GM19239 (cell line): ENCODE measurements around the gene PIK3R4.

Experiments used
- DNase-seq: peaks from one replicate; pipeline ENCODE4 v3.0.0; 2011; ENCODE audit warnings: low spot score; ENCODE audit not compliant: insufficient read length
- FAIRE-seq: peaks from 2 replicates; lab custom pipeline; 2011; peaks lifted over from hg19 to GRCh38; lab: Jason Lieb, UNC

The PIK3R4 gene

DNA sequence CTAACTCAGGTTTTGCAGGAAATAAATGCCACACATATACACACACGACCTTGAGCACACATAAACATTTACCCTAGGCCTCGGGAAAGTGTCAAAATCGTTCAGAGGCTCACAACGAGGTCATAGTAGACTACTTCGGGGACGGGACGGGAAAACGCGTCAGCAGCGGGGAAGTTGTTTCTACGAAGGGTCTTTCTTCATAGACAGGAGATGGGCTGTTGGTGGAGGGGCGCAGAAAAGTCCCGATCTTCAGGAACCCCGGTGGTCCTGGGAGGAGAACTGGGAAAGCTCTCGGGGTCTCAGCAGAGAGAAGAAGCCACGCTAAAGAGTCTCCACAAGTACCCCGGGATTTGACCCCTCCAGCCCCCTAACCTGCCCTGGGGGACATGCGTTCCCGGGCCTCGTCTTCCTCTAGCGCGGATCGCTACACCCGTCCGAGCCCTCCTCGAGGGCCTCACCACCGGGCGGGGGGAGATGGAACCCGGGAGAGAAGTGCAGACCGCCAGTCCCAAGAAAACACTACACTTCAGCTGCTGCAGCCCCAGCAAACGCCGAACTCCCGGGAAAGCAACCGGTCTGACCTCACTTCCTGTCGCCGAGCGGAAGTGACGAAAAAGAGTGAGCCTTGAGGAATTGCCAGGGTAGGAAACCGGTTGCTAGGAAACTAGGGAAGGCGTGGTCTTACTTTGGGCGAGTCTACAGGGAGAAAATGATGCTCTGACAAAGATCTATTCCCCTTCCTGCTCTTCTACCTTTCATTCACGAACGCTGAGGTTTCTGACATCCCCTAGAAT, at the start of gene PIK3R4:
Gene PIK3R4, minus strand, starts transcription at position 584 of the 794 bp plus-strand sequence. CDS start 1,611 bp downstream, outside the sequence.
- peak; percentile 100 for FAIRE-seq

DNA sequence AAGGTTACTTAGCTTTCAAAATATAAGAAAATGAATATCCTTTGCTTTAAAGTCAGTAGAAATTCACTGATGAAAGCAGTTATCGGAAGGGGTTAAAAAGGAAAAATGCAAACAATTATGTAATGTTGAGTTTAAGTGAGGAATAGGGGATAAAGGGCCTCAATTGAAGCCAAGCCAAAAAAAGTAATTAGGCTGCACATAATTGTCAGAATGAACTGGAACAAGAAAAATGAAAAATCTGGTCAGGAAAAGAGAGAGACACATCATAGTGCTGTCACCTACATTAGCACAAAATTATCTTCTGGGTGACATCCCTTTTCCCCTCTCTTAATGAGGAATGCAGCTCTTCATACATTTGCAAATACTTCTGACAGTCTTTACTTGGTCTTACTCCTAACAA, 48.8 kb upstream of the PIK3R4 start:
- FAIRE-seq (no peak), DNase-seq (no peak)

More for the DNA sequence above, at the start of gene PIK3R4:
- DNase-seq, result peak; percentile 75

DNA sequence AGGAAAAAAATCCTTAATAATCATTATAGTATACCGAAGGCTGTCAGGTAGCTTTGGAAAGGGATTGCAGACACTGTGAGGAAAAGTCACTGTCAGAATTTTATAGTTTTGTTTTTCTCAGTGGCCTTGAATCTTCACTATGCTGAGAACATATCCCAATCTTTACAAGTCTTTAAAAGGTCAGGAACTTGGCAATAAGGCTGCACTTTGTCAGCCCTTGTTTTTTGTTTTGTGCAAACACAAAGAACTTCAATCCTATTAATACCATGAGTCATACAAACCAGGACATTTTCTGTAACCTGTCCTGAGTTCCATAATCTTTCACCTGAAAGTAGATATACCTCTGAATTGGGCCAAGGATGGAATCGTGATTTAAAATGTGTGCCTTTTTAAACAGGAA, 45.6 kb upstream of the PIK3R4 start:
- no peak for FAIRE-seq
- DNase-seq, result no peak

DNA sequence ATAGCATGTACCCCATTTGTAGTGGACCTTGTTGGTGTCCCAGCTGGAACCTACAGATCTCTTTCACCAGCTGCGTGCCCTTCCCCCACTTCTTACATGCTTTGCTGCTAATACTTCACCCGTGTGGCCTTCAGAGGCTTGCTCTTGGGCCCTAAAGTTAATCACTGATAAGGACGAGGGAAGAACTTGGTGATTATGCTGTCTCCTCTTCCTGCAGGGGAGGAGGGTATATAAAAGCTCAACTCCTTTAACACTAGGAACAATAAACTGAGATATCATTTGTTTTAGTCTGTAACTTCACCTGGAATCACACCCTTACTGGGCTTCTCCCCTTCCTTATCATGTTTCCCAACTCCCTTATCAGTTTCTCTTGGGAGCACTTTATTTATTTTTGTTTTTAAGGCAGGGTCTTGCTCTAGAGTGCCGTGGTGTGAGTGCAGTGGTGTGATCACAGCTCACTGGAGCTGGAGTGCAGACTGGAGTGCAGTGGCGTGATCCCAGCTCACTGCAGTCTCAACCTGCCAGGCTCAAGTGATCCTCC, 43.2 kb upstream of the PIK3R4 start:
- no peak for FAIRE-seq

DNA sequence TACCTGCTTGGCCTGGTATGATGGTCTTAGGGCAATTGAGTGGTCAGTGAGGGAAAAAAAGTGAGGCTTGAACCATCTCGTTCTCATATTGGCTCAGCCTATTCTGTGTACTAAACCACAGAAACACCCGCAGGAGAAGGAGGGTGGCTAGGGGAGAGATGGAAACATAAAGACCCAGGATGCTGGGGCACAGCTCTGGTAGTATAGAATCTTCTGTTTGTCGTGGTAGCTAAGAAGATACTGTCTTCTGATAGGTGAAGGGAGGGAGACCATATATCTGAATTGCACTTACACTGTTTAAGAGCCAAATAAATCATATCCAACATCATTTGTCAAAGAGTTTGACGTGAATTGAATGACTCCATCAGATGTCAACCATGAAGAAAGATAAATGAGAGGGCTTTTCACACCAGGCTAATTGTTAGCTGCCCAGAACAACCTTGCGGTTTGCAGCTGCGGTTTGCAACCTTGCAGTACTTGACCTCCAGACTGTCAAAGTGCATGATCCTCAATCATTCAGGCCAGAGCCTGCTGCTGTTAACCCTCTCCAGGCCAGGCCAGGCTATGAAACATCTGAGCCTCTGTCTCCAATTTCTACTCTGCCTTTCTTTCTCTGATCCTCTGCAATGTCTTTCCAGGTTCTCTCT, 40.9 kb upstream of the PIK3R4 start:
- no peak for DNase-seq
- no peak for FAIRE-seq

More for the DNA sequence above, 43.2 kb upstream of the PIK3R4 start:
- no peak for DNase-seq

DNA sequence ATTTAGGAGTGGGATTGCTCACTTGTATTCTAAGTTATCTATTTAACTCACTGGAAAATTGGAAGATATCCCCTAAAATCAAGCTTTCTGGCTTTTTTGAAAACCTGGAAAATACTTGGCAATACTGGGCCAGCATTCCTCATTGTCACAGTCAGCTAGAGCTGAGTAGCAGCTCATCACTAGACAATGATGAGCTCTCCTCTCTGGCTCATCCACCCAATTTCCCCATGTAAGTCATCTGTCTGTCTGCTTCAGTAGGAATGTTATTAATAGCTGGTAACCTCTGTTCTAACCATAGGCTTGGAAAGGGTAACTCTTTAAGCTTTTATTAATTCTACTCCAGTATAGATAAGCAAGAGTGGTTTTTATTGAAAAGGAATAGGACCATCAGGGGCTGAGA, 39.7 kb upstream of the PIK3R4 start:
- FAIRE-seq (no peak), DNase-seq (no peak)

DNA sequence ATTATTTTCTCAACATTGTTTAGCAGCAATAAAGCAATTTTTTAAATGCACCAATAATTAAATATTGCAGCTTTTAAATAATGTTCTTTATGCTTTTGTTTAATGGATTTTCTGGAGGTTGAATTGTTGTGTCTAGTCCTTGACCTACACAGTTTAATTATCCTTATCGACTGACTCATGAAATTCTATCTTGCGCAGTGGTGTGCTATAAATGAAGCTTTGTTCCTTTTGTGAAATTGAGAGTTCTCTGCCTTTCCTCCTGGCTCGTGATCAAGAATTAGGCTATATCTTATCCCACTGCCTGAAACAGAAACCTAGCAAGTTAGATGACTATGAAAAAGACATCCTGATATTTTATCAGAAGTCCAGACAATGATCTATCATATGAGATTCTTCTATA, 37.0 kb upstream of the PIK3R4 start:
- FAIRE-seq (no peak), DNase-seq (no peak)

DNA sequence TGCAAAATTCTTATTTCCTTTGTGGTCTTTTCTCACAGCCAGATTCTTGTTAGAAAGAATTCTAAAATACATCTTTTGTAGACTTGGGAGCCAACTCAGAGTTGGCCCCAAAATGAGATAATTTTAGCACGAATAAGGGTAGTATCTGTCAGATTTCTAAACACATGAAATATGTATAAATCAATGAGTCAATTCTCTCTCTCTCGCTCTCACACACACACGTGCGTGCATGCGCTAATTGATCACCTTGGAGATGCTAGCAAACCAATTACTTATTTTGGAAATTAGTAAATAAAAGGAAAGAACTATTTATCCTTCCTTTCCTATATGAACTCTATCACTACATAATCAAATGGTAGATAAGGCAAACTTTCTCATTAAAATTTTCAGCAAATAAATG, 32.9 kb upstream of the PIK3R4 start:
- no peak for FAIRE-seq
- no peak for DNase-seq

DNA sequence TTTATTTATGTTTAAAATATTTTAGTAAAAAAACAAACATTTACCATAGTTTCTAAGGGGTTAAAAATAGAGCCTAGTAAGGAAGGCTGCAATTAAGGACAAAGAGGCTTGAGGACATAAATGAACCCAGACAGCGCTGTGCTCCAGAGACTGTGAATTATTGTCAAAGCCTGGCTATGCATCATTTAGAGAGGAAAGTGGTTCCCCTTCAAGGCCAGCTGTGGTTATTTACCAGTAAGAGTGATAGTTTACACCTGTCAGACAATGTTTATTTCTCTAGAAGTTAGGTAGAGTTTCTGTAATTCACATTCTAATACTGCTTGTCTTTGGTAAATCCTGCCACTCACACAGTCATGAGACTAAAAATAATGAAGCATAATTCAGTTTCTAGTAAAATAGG, 32.4 kb upstream of the PIK3R4 start:
- peak; percentile 15 for DNase-seq
- FAIRE-seq, result peak; percentile 76

DNA sequence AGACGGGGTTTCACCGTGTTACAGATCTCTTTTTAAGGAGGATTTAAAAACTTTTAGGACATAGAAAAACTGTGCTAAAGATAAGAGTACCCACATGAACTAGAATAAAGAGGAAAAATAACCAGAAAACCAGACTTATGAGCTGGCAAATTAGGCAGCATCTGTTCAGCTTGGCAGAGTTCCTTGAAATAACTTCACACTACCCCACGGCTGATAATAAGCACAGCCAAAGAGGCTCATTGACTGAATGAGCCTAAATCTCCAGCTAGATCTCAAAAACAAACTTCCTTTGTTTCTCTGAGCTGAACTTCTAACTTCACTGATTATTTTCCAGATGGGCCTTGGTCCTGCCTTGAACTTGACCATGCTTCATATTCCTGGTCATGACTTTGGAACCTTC, 26.7 kb upstream of the PIK3R4 start:
- no peak for DNase-seq
- no peak for FAIRE-seq

DNA sequence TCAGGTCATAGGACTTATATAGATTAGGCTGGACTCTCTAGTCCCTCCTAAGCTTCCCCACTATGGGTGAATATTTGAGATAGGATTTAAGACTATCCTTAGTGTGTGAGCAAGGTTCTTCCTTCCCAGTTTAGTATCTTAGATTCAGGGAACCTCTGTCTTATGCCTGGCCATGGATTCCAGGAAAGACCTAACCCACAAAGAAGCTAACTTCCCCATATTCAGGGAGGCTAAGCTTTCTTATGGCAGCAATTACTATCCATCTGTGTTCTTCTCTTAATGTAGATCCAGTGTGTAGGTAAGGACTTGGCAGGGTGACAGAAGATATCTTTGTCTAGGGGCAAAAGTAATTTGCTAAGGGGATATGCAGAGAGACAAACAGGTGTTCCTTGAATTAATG, 25.5 kb upstream of the PIK3R4 start:
- FAIRE-seq, result no peak
- no peak for DNase-seq

DNA sequence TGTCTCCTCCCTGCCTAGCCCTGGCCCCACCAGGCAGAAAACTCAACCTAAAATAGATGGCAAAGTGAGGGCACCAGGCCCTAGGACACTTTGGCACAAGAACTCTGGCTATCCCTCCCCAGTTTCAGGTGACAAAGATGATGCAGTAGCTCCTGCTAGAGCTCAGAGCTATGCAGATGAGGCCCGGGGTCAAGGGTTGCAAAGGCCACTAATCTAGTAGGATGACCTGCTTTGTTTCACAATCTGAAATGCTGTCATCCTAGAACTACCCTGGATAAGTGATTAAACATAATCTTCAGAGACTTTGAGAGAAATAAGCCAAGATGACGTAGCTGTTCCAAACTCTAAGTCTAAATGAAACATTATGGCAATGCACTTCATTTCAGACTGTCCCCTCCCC, 24.0 kb upstream of the PIK3R4 start:
- FAIRE-seq, result no peak
- DNase-seq, result no peak

DNA sequence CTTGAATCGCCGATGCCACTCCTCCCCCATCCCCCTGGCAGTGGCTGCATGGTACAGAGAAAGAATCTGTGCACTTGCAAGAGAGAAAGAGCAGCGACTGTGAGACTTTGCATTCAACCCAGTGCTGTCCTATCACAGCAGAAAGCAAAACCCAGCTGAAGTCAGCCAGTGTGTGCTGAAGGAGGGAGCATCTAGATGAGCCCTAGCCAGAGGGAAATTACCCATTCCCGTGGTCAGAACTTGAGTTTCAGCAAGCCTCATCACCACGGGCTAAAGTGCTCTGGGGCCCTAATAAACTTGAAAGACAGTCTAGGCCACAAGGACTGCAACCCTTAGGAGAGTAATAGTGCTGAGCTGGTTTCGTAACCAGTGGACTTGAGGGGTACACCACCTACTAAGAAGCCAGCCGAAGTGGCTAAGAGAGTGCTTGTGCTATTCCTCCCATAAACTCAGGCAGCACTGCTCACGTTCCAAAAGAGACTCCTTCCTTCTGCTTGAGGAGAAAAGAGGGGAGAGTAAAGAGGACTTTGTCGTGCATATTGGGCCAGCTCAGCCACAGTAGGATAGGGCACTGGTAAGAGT, 15.2 kb upstream of the PIK3R4 start:
- DNase-seq (no peak), FAIRE-seq (no peak)

DNA sequence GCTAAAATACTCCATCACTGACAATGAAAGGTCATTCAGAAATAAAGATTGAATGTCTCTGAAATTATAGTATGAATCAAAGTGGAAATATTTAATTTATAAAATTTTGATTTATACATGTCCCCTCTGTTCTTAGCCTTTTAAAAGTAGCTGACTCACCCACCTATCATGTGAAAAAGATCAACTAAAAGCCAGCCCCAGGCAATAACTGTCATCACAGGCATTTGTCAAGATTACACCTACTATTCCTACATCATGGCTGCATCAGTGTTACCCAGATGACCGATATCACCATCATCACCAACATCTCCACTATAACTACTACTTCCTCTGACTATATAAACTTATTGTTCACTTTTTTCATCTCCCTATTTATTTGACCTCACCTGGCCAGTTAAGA, 14.3 kb upstream of the PIK3R4 start:
- no peak for FAIRE-seq
- no peak for DNase-seq

DNA sequence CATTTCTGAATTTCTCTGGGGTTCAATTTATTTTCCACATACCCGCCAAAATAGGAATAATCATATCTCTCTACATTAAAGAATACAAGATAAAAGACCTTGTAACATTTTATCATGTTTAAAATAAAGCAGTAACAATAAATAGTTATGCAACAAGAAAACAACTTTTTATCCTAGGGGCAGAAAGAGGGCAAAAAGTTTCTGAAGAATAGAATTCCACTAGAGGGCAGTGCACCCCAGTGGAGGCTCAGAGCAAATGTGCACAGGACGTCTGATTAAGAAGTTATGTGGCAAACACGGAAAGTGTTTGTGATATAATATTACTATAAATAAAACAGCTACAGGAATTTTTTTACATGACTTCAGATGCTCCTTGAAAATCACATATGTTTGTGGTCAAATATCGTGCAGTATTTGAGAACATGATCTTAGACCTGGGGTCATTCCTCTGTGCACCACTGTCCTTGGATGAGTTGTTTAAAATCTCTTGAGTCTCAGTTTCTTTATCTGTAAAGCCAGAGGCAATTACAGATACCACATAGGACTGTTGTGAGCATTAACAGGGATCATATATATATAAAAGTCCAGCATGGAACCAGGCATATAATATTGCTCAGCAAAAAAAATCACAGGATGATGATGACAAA, 13.2 kb upstream of the PIK3R4 start:
- DNase-seq, result peak; percentile 30
- peak; percentile 89 for FAIRE-seq

DNA sequence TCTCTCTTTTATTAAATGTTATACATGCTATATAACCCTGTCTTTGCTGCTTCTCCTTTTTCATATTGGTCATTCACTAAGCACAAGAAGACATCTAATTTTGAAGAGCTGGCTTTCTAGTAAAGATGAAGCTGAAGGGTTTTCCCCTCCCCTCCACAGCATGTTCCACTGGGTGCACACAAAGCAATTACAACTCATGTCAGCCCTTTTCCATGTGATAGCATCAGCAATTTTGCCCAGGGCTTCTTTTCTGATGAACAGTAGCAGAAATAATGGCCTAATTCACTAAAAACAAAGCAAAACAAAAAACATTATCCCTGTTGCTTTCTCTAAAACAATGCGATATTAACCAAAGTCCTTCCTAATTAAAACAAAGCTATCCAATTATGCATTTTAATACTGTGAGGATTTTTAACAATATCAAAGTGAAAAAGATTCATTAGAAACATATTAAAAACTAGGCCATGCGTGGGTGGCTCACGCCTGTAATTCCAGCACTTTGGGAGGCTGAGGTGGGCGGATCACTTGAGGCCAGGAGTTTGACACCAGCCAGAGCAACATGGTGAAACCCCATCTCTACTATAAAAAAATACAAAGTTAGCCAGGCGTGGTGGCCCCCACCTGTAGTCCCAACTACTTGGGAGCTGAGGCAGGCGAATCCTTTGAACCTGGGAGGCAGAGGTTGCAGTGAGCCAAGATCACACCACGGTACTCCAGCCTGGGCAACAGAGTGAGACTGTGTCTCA, 12.2 kb upstream of the PIK3R4 start:
- FAIRE-seq (peak; percentile 37), DNase-seq (no peak)

DNA sequence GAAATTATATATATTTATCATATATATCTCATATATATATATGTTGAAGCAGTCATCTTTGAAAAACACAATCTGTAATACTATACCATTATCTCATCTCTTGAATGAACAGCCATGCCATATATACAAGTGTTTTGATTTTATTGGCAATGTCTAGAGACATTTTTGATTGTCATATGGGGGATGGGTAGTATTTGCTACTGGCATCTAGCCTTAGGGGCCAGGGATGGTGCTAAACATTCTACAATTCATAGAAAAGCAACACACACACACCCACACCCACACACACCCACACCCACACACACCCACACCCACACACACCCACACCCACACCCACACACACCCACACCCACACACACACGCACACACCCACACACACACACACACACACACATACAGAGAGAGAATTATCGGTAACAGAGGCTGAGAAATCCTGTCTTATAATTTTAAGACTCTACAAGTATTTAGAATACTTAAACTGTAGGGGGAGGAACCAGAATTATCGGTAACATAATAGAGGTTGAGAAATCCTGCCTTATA, 11.1 kb upstream of the PIK3R4 start:
- no peak for FAIRE-seq

DNA sequence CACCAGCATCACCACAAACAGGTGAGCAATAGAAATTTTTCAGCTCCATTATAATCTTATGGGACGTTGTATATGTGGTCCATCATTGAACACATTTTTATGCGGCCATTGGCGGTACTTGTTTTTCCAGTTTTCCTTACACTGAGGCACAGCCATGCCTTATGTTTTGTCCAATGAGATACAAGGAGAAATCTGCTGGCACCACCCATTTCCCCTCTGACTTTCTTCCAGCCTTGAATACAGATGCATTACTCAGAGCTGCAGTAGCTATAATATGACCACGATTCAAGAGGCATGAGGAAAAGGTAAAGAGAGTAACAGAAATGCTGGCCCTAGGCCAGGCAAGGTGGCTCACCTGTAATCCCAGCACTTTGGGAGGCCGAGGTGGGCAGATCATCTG, 9.0 kb upstream of the PIK3R4 start:
- FAIRE-seq, result no peak
- no peak for DNase-seq

More for the DNA sequence above, 11.1 kb upstream of the PIK3R4 start:
- DNase-seq, result no peak

DNA sequence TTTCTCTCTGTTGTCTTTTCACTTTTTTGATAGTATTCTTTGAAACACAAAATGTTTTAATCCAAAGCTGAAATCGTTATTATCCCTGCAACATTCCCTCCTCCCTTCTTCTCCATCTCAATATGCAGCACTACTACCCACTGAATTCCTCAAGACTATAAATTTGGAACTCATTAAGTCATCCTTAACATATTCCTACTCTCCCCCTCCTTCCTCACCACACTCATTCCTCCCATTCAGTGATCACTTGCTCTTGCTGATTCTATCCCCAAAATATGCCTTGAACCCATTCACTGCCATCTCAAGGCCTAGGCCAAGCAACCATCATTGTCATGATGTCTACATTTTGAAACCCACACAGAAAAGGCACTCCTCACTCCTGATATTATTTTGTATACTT, 2.4 kb upstream of the PIK3R4 start:
- no peak for DNase-seq
- no peak for FAIRE-seq

DNA sequence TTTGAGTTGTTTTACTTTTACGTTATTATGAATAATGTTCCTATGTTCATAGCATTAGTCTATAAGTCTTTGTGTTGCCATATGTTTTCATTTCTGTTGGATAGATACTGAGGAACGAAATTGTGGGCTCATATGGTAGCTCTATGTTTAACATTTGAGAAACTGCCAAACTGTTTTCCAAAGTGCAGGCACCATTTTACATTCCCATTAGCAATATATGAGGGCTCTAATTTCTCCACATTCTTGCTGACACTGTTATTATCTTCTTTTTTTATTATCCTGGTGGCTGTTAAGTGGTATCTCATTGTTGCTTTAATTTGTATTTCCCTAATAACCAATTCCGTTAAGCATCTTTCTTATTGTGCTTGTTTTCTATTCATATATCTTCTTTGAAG, 1.8 kb upstream of the PIK3R4 start:
- DNase-seq (no peak), FAIRE-seq (peak; percentile 45)
